Adrenal gland (tissue), 12 donors: Measurements from ENCODE around the gene ADAMTS17. TPM values are rescaled to one million over a fixed set of nuclear protein-coding genes. Genes with fewer than 3 reads are reported as not detected.

Experiments used
- DNase-seq, 7 donors: peaks; one replicate each; pipeline ENCODE4 v3.0.0-alpha.2; 2019 to 2020
- H3K27ac ChIP-seq, 5 donors: fragments of 200-600 bp; sonication (generic) in 4 of 5; 1 replicate in 3 of 5; 2 replicates in 2 of 5; pipeline versions ENCODE4 v1.5.1 to v1.8.0; 2016 to 2020; ENCODE audit warnings: mild to moderate bottlenecking in 1 of 5
- H3K27me3 ChIP-seq: fragments of 200-600 bp; 2 replicates; pipeline ENCODE4 v1.8.0; 2021
- H3K36me3 ChIP-seq, 2 donors: fragments of 200-600 bp; replicated peaks in 1 of 2; 1 replicate in 1 of 2; 2 replicates in 1 of 2; pipeline versions ENCODE4 v1.5.1 to v1.8.0; 2018 to 2022
- H3K4me1 ChIP-seq, 2 donors: fragments of 200-600 bp; replicated peaks in 1 of 2; 1 replicate in 1 of 2; 2 replicates in 1 of 2; pipeline versions ENCODE4 v1.5.1 to v1.8.0; 2018 to 2021
- H3K4me3 ChIP-seq, 4 donors: fragments of 200-600 bp; sonication (generic) in 3 of 4; one replicate each; pipeline ENCODE4 v1.5.1; 2016 to 2018
- H3K9me3 ChIP-seq, 3 donors: fragments of 200-600 bp; sonication (generic) in 1 of 3; replicated peaks in 1 of 3; 1 replicate in 2 of 3; 2 replicates in 1 of 3; pipeline versions ENCODE4 v1.5.1 to v1.8.0; 2016 to 2021
- CTCF ChIP-seq, 6 experiments: fragments of 450-650 bp in 4 of 6; fragments of 200-600 bp in 2 of 6; sonication (generic) in 1 of 6; IDR thresholded peaks; 1 replicate in 5 of 6; 2 replicates in 1 of 6; pipeline versions ENCODE4 v1.5.1 to v1.8.0; 2016 to 2021; ENCODE audit warnings: antibody characterized with exemption in 6 of 6, mild to moderate bottlenecking in 2 of 6, moderate library complexity in 1 of 6
- POLR2A ChIP-seq, 2 donors: fragments of 450-650 bp; IDR thresholded peaks; one replicate each; pipeline ENCODE4 v1.6.1; 2017; ENCODE audit warnings: antibody characterized with exemption in 2 of 2, mild to moderate bottlenecking in 2 of 2, moderate library complexity in 1 of 2
- WGBS, 4 donors: extraction: QIAGEN DNeasy Blood & Tissue Kit in 2 of 4; methylation state at CpG; one replicate each; pipeline versions ENCODE4 v1.1.5 to v1.1.7; 2013 to 2017; 5-methylcytosine and 5-hydroxymethylcytosine counted together
- intact Hi-C, 2 donors: fragments of 100-400 bp; cut with DNase I; formaldehyde crosslinking; loops; one replicate each; pipeline versions ENCODE4 v1.14.1 to v1.15.0; 2022 to 2023
- polyA plus RNA-seq, 3 donors: library from polyadenylated mRNA; stranded (reverse); fragments of 200-250 nt in 2 of 3; fragments of 350-450 nt in 1 of 3; fragmentation: Illumina TruSeq in 1 of 3; extraction: RNeasy Lipid Tissue Mini Kit (QIAGEN cat#74804) in 1 of 3; gene quantifications; one replicate each; pipeline ENCODE4 v1.2.3, GENCODE V29; 2013 to 2014
- total RNA-seq, 9 donors: library from RNA; depleted of rRNA in 4 of 9; stranded (reverse); fragments of >200 nt in 4 of 9; fragments of 120-200 nt in 1 of 9; fragmentation: NEBNext Ultra II Directional in 1 of 9; extraction: Animal tissue kit (Norgen Biotek cat#: 25700) in 1 of 9; gene quantifications; one replicate each; pipeline versions ENCODE4 v1.1.0 to v1.2.4, GENCODE V29; 2013 to 2023
- donor health status: healthy with polysubstance abuse.
- donor health status: Bipolar disorder and iron deficiency.
- donor health status: DM: yes; HTN: yes; CAD: no.
- donor health status: DM: no; HTN: no; CAD: no.
- donor health status: DM: no; HTN: no; CAD: no.
- donor health status: DM: yes; HTN: yes; CAD: no.

ADAMTS17 gene
- total and polyA plus RNA-seq, 12 donors: 0.51 to 14.8 (median 2.9) TPM

- no peak for TF ChIP-seq POLR2A (IDR thresholded peaks at IDR 0.05)
- no peak for TF ChIP-seq CTCF (IDR thresholded peaks at IDR 0.05)
- Histone ChIP-seq H3K27me3 (no peaks in the 10 kb centered on the region), H3K4me1 (no peaks in the 10 kb centered on the region), H3K9me3 (no peaks in the 10 kb centered on the region), H3K36me3 (no peaks in the 10 kb centered on the region), H3K4me3 (no peak overlapping the region), H3K27ac (no peak overlapping the region)
- 87 to 95% (median 90%) methylated on average over 7 to 10 of the region's 10 CpGs for WGBS, 4 donors
- intact Hi-C loops: loop anchor here in 1 of 2 donors (10.0 kb wide), 1 partner anchor 137 kb away; no protein-coding TSS in a partner anchor
- DNase-seq: no peak
Measured at GRCh38 chr15:99977929-99978328, 363.8 kb downstream of the ADAMTS17 start.

GRCh38 chr15:99976811-99977271 lies 364.9 kb downstream of the ADAMTS17 start:
- no peaks in the 10 kb centered on the region for H3K27me3 ChIP-seq
- H3K4me3 ChIP-seq: no peak overlapping the region
- no peaks in the 10 kb centered on the region for H3K4me1 ChIP-seq
- no peak for DNase-seq
- H3K27ac ChIP-seq: no peak overlapping the region
- H3K9me3 ChIP-seq: no peaks in the 10 kb centered on the region
- intact Hi-C loops: loop anchor here in 1 of 2 donors (10.0 kb wide), 1 partner anchor 138 kb away; no protein-coding TSS in a partner anchor
- H3K36me3 ChIP-seq: no peaks in the 10 kb centered on the region
- WGBS, 4 donors: 85 to 90% (median 87%) methylated on average over 8 to 9 of the region's 9 CpGs
- TF ChIP-seq POLR2A (IDR thresholded peaks at IDR 0.05) (no peak), CTCF (IDR thresholded peaks at IDR 0.05) (no peak)

GRCh38 chr15:99976000-99976399 lies 365.8 kb downstream of the ADAMTS17 start:
- no peak for TF ChIP-seq POLR2A (IDR thresholded peaks at IDR 0.05)
- no peak for TF ChIP-seq CTCF (IDR thresholded peaks at IDR 0.05)
- DNase-seq: no peak

GRCh38 chr15:99974246-99974645 lies 367.5 kb downstream of the ADAMTS17 start:
- H3K4me1 ChIP-seq: no peaks in the 10 kb centered on the region
- H3K4me3 ChIP-seq: no peak overlapping the region
- 95 to 98% (median 97%) methylated on average over 16 to 17 of the region's 17 CpGs for WGBS, 4 donors
- TF ChIP-seq CTCF (IDR thresholded peaks at IDR 0.05): no peak
- no peak for DNase-seq
- no peaks in the 10 kb centered on the region for H3K27me3 ChIP-seq
- H3K27ac ChIP-seq: no peak overlapping the region
- H3K36me3 ChIP-seq: no peaks in the 10 kb centered on the region
- intact Hi-C loops: loop anchor here in 1 of 2 donors (10.0 kb wide), 1 partner anchor 141 kb away; no protein-coding TSS in a partner anchor
- H3K9me3 ChIP-seq: no peaks in the 10 kb centered on the region

More at GRCh38 chr15:99976000-99976399, 365.8 kb downstream of the ADAMTS17 start:
- H3K36me3 ChIP-seq: no peaks in the 10 kb centered on the region
- no peaks in the 10 kb centered on the region for H3K27me3 ChIP-seq
- no peak overlapping the region for H3K4me3 ChIP-seq
- intact Hi-C loops: loop anchor here in 1 of 2 donors (10.0 kb wide), 1 partner anchor 139 kb away; no protein-coding TSS in a partner anchor
- H3K9me3 ChIP-seq: no peaks in the 10 kb centered on the region
- H3K4me1 ChIP-seq: no peaks in the 10 kb centered on the region
- 74 to 86% (median 84%) methylated on average over 12 to 16 of the region's 16 CpGs for WGBS, 4 donors
- no peak overlapping the region for H3K27ac ChIP-seq
